ENCODE results near the gene FASN.
A peak's percentile ranks its signal among the peaks of the same experiment; 100 is the strongest.
"Not testable (repeated sequence)": the region's sequence is repeated elsewhere in the genome, so short reads cannot be mapped to it uniquely, and the experiment has no call there.

The FASN gene

DNA sequence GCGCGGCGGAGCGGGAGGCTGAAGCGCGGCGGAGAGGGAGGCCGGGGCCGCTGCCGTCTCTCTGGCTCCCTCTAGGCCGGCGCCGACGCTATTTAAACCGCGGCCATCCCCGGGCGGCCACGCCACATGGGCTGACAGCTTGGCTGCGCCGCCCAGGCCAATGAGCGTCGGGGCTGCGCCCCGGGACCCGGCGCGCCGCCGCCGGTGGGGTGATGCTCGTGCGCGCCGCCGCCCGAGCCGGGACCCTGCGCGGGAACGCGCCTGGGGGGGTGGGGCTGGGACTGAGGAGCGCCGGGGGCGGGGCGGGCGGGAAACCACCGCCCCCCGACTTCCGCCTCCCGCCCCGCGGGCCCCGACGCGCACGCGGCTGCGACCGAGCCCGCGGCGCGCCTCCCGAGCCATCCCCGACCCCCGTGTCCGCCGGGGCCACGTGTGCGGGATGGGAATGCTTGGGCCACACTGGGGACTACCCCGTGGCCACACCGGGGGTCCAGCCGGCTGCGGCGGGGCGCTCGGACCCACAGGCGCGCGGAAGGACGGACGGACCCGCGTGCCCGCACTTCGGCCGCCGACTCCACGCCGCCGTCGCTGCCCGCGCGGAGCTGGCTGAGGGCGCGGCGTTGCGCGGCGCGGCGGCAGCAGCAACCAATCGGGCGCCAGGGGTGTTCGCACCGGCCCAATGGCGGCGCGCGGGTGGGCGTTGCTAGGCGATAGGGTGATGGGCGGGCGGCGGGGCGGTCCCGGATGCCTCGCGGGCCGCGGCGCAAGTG is at the start of gene FASN:
Gene FASN (minus strand): TSS at position 68 of the 770 bp plus-strand sequence. CDS start 1,791 bp downstream, outside the sequence.
- peak; percentile 95 for DNase-seq

DNA sequence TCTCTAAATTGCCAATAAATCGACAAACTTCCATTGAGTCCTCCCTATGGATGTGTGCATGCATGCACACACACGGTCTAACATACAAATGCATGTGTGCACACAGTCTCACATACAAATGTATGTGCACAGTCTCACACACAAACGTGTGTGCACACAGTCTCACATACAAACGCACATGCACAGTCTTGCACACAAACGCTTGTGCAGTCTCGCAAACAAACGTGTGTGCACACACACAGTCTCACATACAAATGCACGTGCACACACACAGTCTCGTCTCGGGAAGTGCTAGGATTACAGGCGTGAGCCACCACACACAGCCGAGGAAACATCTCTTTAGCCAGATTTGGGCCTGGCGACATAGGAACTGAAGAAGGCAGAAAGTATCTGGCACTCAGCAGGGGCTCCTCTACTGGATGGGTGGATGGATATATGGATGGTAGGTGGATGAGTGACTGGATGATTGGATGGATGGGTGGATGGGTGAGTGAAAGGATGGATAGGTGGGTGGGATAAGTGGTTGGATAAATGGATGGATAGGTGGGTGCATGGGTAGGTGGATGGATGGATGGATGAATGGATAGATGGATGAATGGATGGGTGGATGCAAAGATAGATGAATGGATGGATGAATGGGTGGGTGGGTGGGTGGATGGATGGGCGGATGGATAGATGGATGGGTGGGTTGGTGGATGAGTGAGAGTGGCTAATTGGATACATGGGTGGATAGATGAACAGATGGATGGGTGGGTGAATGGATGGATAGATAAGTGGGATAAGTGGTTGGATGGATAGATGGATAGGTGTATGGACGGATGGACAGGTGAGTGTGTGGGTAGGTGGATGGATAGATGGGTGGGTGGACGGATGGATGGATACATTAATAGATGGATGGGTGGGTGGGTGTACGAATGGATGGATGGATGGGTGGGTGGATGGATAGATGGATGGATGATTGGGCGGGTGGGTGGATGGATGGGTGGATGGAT is 48.9 kb upstream of the FASN start:
- DNase-seq: no peak

- DNase-seq: no peak
Measured at GRCh38 chr17:82145550-82146155, 47.6 kb upstream of the FASN start.

DNA sequence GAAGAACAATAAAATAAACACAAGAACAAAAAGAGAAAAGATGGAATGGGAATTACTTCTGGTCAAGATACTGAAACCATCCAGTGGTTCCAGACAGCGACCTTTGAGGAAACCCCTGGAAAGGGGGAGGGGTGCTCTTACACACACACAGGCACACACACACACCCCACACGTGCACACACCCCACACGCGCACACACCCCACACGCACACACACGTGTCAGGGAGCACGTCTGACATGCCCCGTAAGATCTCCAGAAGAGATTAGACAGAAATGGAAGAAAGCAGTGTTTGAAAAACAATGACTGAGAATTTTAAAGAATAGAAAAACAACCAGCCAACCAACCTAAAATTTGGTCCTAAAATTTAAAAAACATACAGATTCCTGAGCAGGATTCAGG is 45.3 kb upstream of the FASN start:
- DNase-seq: no peak

DNA sequence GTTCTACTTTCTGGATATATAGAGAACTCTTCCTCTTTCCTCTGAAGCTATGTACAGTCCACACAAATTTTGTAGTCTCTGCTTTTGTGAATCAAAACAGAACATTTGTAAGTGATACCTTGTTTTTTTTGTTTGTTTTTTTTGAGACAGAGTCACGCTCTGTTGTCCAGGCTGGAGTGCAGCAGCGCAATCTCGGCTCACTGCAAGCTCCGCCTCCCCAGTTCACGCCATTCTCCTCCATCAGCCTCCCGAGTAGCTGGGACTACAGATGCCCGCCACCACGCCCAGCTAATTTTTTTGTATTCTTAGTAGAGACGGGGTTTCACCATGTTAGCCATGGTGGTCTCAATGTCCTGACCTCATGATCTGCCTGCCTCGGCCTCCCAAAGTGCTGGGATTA is 41.9 kb upstream of the FASN start:
- DNase-seq: not testable (repeated sequence)

- no peak for DNase-seq
Measured at GRCh38 chr17:82138511-82138992, 40.5 kb upstream of the FASN start.

DNA sequence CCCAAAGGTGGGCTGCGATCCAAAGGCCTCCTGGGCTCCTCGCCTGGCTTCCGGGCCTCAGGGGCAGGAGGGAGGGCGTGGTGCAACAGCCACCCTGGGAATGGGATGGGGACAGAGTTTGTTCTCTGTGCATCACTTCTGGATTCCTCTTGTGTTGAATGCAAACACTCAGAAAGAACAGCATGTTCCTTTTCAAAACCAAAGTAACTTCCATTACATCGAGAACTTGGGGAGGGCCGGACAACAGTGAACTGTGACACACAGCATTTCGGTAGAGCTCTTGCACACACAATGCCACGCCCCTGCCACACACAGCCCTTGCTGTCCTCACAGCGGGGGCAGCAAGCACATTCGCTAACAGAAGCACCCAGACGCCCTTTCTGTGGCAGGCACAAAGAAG is 36.1 kb upstream of the FASN start:
- DNase-seq: no peak

DNA sequence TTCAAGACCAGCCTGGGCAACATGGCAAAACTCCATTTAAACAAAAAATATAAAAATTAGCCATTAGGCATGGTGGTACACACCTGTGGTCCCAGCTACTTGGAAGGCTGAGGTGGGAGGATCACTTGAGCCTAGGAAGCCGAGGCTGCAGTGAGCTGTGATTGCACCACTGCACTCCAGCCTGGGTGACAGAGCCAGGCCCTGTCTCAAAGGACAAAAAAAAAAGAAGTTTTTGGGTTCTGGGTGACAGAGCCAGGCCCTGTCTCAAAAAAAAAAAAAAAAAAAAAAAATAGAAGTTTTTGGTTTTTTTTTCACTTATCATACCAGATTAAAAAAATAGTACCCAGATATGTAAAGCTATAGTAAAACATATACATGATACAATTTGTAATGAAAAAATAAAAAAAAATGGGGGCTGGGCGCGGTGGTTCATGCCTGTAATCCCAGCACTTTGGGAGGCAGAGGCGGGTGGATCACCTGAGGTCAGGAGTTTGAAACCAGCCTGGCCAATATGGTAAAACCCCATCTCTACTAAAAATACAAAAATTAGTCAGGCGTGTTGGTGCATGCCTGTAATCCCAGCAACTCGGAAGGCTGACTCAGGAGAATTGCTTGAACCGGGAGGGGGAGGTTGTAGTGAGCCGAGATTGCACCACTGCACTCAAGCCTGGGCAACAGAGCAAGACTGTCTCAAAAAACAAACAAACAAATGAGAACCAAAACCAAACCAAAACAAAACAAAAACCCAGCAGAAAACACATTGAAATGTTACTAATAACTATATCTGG is 35.3 kb upstream of the FASN start:
- not testable (repeated sequence) for DNase-seq

- no peak for DNase-seq
Measured at GRCh38 chr17:82129095-82129494, 31.1 kb upstream of the FASN start.

DNA sequence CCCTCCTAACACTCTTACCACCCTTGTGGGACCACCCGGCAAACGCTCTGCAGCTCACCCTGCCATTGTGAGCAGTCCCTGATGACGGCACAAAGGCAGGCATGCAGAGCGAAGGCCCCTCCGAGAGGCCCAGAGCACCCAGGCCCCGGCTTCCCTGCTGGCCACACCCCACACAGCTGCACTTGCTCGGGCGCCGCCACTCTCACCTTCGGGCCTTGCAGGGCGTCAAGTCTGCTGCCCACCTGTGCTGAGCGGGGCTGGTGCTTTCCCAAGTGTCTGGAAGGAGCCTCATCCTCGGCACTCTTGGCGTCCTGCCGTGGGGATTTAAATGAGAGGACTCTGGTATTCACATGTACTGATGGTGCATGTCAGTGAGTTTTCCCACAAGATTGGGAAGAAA is 30.3 kb upstream of the FASN start:
- no peak for DNase-seq

GRCh38 chr17:82127704-82128103 is 29.7 kb upstream of the FASN start:
- no peak for DNase-seq

- no peak for DNase-seq
Measured at GRCh38 chr17:82127315-82127595, 29.2 kb upstream of the FASN start.

DNA sequence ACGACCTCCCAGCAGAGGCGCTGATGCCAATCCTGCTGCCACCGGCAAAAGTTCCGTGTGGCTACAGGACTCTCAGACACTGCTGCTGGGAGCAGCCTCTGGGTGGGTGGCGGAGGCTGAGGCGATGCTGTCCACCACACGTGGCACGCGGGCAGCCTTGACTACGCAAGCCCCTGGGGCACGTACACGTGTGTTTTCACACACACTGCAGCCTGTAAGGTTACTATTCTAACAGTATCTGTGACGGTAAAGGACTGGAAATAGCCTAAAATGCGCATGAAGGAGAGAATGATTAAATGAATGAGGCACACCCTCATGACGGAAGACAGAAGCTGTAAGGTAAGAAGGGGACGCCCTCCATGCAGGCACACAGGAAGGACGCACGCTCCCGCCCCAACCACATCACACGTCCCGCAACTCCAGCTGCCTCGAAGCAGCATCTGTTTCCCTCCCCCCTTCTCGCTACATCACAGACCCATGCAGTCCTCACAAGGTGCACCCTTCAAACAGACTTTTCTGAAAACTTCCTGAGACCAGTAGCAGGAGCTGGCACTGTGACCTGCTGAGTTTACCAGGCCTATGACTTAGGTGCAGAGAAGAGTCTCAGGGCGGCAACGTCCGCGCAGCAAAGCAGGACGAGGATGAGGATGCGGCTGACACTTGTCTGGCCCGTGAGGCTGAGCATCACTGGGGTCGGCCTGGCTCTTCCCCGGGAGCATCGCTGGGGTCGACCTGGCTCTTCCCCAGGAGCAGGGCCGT is 28.7 kb upstream of the FASN start:
- DNase-seq: no peak

- DNase-seq: no peak
Measured at GRCh38 chr17:82124101-82124500, 26.1 kb upstream of the FASN start.

- peak; percentile 85 for DNase-seq
Measured at GRCh38 chr17:82121660-82122629, 23.9 kb upstream of the FASN start.

DNA sequence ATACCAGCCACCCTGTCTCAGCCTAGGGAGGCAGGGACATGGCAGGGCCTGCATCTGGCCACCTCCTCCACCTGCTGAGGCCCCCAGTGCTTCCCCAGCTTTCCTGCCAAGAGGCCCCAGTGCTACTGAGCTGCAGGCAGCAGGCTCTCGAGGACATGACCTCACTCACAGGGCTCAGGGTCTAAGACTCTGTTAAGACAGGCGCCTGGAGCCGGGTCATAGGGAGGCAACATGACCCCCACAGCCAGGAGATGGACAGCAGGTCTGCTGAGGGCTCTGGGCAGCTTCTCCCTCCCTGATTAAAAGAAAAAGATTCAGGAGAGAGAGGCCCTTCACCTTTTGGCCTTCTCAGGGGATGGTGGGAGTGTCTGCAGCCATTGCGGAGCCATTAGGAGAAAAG is 23.2 kb upstream of the FASN start:
- DNase-seq: no peak

DNA sequence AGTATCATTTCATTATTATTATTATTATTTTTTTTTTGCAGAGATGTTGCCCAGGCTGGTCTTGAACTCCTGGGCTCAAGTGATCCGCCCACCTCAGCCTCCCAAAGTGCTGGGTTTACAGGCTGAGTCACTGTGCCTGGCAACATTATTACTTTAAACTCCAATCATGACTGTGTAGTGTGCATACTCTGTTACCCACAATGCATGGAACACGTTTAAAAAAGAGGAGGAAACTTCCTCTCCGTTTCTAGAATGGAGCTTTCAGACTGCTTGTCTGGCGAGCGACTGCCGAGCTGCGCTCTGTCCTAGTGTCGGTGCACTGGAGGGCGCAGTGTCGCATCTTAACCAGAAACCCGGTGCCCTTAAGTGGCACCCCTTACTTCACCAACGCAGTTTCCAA is 22.1 kb upstream of the FASN start:
- no peak for DNase-seq

- DNase-seq: no peak
Measured at GRCh38 chr17:82118815-82119380, 20.9 kb upstream of the FASN start.

DNA sequence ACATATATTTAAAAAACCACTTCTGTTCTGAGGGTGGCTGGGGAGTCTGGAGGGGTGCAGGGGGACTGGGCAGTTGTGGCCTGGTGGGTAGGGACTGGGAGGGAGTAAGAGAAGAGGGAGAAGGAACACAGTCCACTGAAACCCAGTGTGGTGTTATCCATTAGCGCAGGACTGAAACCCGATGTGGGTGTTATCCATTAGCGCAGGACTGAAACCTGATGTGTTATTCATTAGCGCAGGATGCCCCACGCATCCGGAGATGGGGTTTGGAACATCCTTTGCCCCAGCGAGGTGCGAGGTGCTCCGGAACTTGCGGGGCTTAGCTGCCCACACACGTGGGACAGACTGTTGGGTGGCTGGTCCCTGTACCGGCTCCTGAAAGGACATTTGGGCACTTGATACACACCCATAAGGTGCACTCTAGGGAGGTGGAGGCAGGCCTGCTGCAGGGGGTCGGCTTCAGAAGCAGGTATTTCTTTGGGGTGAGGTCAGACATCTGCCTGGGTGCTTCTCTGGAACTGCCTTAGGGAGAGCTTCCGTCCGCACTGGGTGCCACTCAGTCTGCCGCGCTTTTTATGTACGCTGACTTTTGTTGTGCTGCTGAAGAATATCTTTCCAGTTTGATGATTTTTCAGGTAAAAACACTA is 20.3 kb upstream of the FASN start:
- no peak for DNase-seq

Measured in NCI-H146 (cell line).